ENCODE measurements around the gene BBX. TPM values are rescaled to one million over a fixed set of nuclear protein-coding genes. Genes with fewer than 3 reads are reported as not detected.

BBX gene
- total RNA-seq, 1 donor from 2014 or later, result 45.1 TPM

GRCh38 chr3:107765524-107765923, 242.8 kb downstream of the BBX start:
- no peak for DNase-seq (ENCODE audit: low spot score)
- Mint-ChIP-seq H3K36me3 (ENCODE audit: low read depth) (peaks cover 4% of the 10 kb centered on the region), H3K9me3 (peaks cover 5% of the 10 kb centered on the region), H3K27me3 (ENCODE audit: insufficient read depth) (no peaks in the 10 kb centered on the region), H3K4me3 (no peak overlapping the region), H3K4me1 (ENCODE audit: low read depth) (no peaks in the 10 kb centered on the region), H3K27ac (no peak overlapping the region)
- intact Hi-C loops (cut with micrococcal nuclease), result no loop called here

- H3K4me1 Mint-ChIP-seq (ENCODE audit: low read depth), result no peaks in the 10 kb centered on the region
- DNase-seq (ENCODE audit: low spot score), result no peak
- intact Hi-C loops (cut with micrococcal nuclease), result no loop called here
- H3K9me3 Mint-ChIP-seq, result peaks cover 5% of the 10 kb centered on the region
- peaks cover 4% of the 10 kb centered on the region for H3K36me3 Mint-ChIP-seq (ENCODE audit: low read depth)
- no peaks in the 10 kb centered on the region for H3K27me3 Mint-ChIP-seq (ENCODE audit: insufficient read depth)
- H3K4me3 Mint-ChIP-seq, result no peak overlapping the region
- H3K27ac Mint-ChIP-seq, result no peak overlapping the region
These were observed 245.3 kb downstream of the BBX start for GRCh38 chr3:107767897-107768605.

GRCh38 chr3:107769882-107770281, 247.1 kb downstream of the BBX start:
- H3K36me3 Mint-ChIP-seq (ENCODE audit: low read depth), result peaks cover 4% of the 10 kb centered on the region

GRCh38 chr3:107772016-107772415, 249.3 kb downstream of the BBX start:
- no peak overlapping the region for H3K27ac Mint-ChIP-seq
- H3K4me1 Mint-ChIP-seq (ENCODE audit: low read depth), result no peaks in the 10 kb centered on the region

More at GRCh38 chr3:107769882-107770281, 247.1 kb downstream of the BBX start:
- intact Hi-C loops (cut with micrococcal nuclease), result no loop called here
- H3K4me3 Mint-ChIP-seq, result no peak overlapping the region
- H3K4me1 Mint-ChIP-seq (ENCODE audit: low read depth), result no peaks in the 10 kb centered on the region
- no peak for DNase-seq (ENCODE audit: low spot score)
- H3K27me3 Mint-ChIP-seq (ENCODE audit: insufficient read depth), result no peaks in the 10 kb centered on the region
- H3K27ac Mint-ChIP-seq, result no peak overlapping the region
- peaks cover 5% of the 10 kb centered on the region for H3K9me3 Mint-ChIP-seq

GRCh38 chr3:107775974-107776373, 253.2 kb downstream of the BBX start:
- Mint-ChIP-seq H3K4me3 (no peak overlapping the region), H3K9me3 (no peaks in the 10 kb centered on the region), H3K4me1 (ENCODE audit: low read depth) (no peaks in the 10 kb centered on the region), H3K27me3 (ENCODE audit: insufficient read depth) (no peaks in the 10 kb centered on the region), H3K27ac (no peak overlapping the region), H3K36me3 (ENCODE audit: low read depth) (peaks cover 10% of the 10 kb centered on the region)
- intact Hi-C loops (cut with micrococcal nuclease), result no loop called here
- DNase-seq (ENCODE audit: low spot score), result no peak

More at GRCh38 chr3:107772016-107772415, 249.3 kb downstream of the BBX start:
- Mint-ChIP-seq H3K36me3 (ENCODE audit: low read depth) (no peaks in the 10 kb centered on the region), H3K27me3 (ENCODE audit: insufficient read depth) (no peaks in the 10 kb centered on the region), H3K9me3 (no peaks in the 10 kb centered on the region), H3K4me3 (no peak overlapping the region)
- DNase-seq (ENCODE audit: low spot score), result no peak
- intact Hi-C loops (cut with micrococcal nuclease), result no loop called here

- Mint-ChIP-seq H3K36me3 (ENCODE audit: low read depth) (peaks cover 29% of the 10 kb centered on the region), H3K4me3 (no peak overlapping the region), H3K27me3 (ENCODE audit: insufficient read depth) (no peaks in the 10 kb centered on the region), H3K27ac (no peak overlapping the region), H3K9me3 (no peaks in the 10 kb centered on the region), H3K4me1 (ENCODE audit: low read depth) (no peaks in the 10 kb centered on the region)
- intact Hi-C loops (cut with micrococcal nuclease), result no loop called here
- no peak for DNase-seq (ENCODE audit: low spot score)
These were observed 258.5 kb downstream of the BBX start for GRCh38 chr3:107781253-107781652.

- peaks cover 29% of the 10 kb centered on the region for H3K36me3 Mint-ChIP-seq (ENCODE audit: low read depth)
- DNase-seq (ENCODE audit: low spot score), result no peak
- no peak overlapping the region for H3K4me3 Mint-ChIP-seq
- intact Hi-C loops (cut with micrococcal nuclease), result no loop called here
- no peaks in the 10 kb centered on the region for H3K4me1 Mint-ChIP-seq (ENCODE audit: low read depth)
- no peaks in the 10 kb centered on the region for H3K9me3 Mint-ChIP-seq
- no peak overlapping the region for H3K27ac Mint-ChIP-seq
- H3K27me3 Mint-ChIP-seq (ENCODE audit: insufficient read depth), result no peaks in the 10 kb centered on the region
These were observed 259.3 kb downstream of the BBX start for GRCh38 chr3:107782054-107782453.

GRCh38 chr3:107790612-107791011, 267.9 kb downstream of the BBX start:
- intact Hi-C loops (cut with micrococcal nuclease), result no loop called here
- peaks cover 32% of the 10 kb centered on the region for H3K36me3 Mint-ChIP-seq (ENCODE audit: low read depth)
- H3K4me1 Mint-ChIP-seq (ENCODE audit: low read depth), result no peaks in the 10 kb centered on the region
- no peaks in the 10 kb centered on the region for H3K27me3 Mint-ChIP-seq (ENCODE audit: insufficient read depth)
- H3K27ac Mint-ChIP-seq, result no peak overlapping the region
- H3K9me3 Mint-ChIP-seq, result no peaks in the 10 kb centered on the region
- DNase-seq (ENCODE audit: low spot score), result no peak
- no peak overlapping the region for H3K4me3 Mint-ChIP-seq

- H3K4me3 Mint-ChIP-seq, result no peak overlapping the region
- H3K27me3 Mint-ChIP-seq (ENCODE audit: insufficient read depth), result no peaks in the 10 kb centered on the region
- intact Hi-C loops (cut with micrococcal nuclease), result no loop called here
- DNase-seq (ENCODE audit: low spot score), result no peak
- no peaks in the 10 kb centered on the region for H3K9me3 Mint-ChIP-seq
- no peaks in the 10 kb centered on the region for H3K4me1 Mint-ChIP-seq (ENCODE audit: low read depth)
- no peak overlapping the region for H3K27ac Mint-ChIP-seq
- H3K36me3 Mint-ChIP-seq (ENCODE audit: low read depth), result peaks cover 31% of the 10 kb centered on the region
These were observed 268.3 kb downstream of the BBX start for GRCh38 chr3:107791027-107791426.

GRCh38 chr3:107791450-107791849, 268.7 kb downstream of the BBX start:
- intact Hi-C loops (cut with micrococcal nuclease), result no loop called here
- Mint-ChIP-seq H3K27me3 (ENCODE audit: insufficient read depth) (no peaks in the 10 kb centered on the region), H3K36me3 (ENCODE audit: low read depth) (peaks cover 31% of the 10 kb centered on the region), H3K9me3 (no peaks in the 10 kb centered on the region), H3K4me3 (no peak overlapping the region), H3K4me1 (ENCODE audit: low read depth) (no peaks in the 10 kb centered on the region), H3K27ac (no peak overlapping the region)
- DNase-seq (ENCODE audit: low spot score), result no peak

- Mint-ChIP-seq H3K9me3 (no peaks in the 10 kb centered on the region), H3K4me1 (ENCODE audit: low read depth) (no peaks in the 10 kb centered on the region), H3K27ac (no peak overlapping the region), H3K4me3 (no peak overlapping the region), H3K36me3 (ENCODE audit: low read depth) (peaks cover 30% of the 10 kb centered on the region), H3K27me3 (ENCODE audit: insufficient read depth) (no peaks in the 10 kb centered on the region)
- intact Hi-C loops (cut with micrococcal nuclease), result no loop called here
- DNase-seq (ENCODE audit: low spot score), result no peak
These were observed 272.1 kb downstream of the BBX start for GRCh38 chr3:107794664-107795443.

- DNase-seq (ENCODE audit: low spot score), result no peak
- Mint-ChIP-seq H3K36me3 (ENCODE audit: low read depth) (peaks cover 26% of the 10 kb centered on the region), H3K27me3 (ENCODE audit: insufficient read depth) (no peaks in the 10 kb centered on the region), H3K9me3 (no peaks in the 10 kb centered on the region), H3K4me3 (no peak overlapping the region), H3K4me1 (ENCODE audit: low read depth) (no peaks in the 10 kb centered on the region), H3K27ac (no peak overlapping the region)
- intact Hi-C loops (cut with micrococcal nuclease), result no loop called here
These were observed 272.8 kb downstream of the BBX start for GRCh38 chr3:107795514-107796094.

GRCh38 chr3:107796791-107797190, 274.0 kb downstream of the BBX start:
- H3K27ac Mint-ChIP-seq, result no peak overlapping the region
- intact Hi-C loops (cut with micrococcal nuclease), result no loop called here
- peaks cover 34% of the 10 kb centered on the region for H3K36me3 Mint-ChIP-seq (ENCODE audit: low read depth)
- no peak for DNase-seq (ENCODE audit: low spot score)
- no peaks in the 10 kb centered on the region for H3K9me3 Mint-ChIP-seq
- no peaks in the 10 kb centered on the region for H3K4me1 Mint-ChIP-seq (ENCODE audit: low read depth)
- H3K27me3 Mint-ChIP-seq (ENCODE audit: insufficient read depth), result no peaks in the 10 kb centered on the region
- no peak overlapping the region for H3K4me3 Mint-ChIP-seq
